Neural cell (in vitro differentiated cells): ENCODE results near the gene ARHGEF10L.

ENCODE experiments used
- CTCF ChIP-seq: fragments of 450-650 bp; IDR thresholded peaks from 2 replicates; pipeline ENCODE4 v1.5.1; 2014; ENCODE audit warnings: antibody characterized with exemption, mild to moderate bottlenecking, moderate library complexity; ENCODE audit not compliant: poor library complexity, severe bottlenecking
- EP300 ChIP-seq: fragments of 450-650 bp; conservative IDR thresholded peaks from 2 replicates; pipeline ENCODE4 v1.6.1; 2014; ENCODE audit warnings: antibody characterized with exemption, mild to moderate bottlenecking, moderate library complexity; ENCODE audit not compliant: poor library complexity, severe bottlenecking
- MXI1 ChIP-seq: fragments of 450-650 bp; conservative IDR thresholded peaks from 2 replicates; pipeline ENCODE4 v1.6.1; 2014; ENCODE audit warnings: antibody characterized with exemption, mild to moderate bottlenecking; ENCODE audit not compliant: poor library complexity, severe bottlenecking
- POLR2AphosphoS5 ChIP-seq: IDR thresholded peaks from 2 replicates; pipeline ENCODE4 v1.6.1; 2012
- RAD21 ChIP-seq: fragments of 450-650 bp; conservative IDR thresholded peaks from 2 replicates; pipeline ENCODE4 v1.6.1; 2014; ENCODE audit warnings: antibody characterized with exemption, mild to moderate bottlenecking, moderate library complexity
- SMC3 ChIP-seq: fragments of 450-650 bp; conservative IDR thresholded peaks from 2 replicates; pipeline ENCODE4 v1.6.1; 2014; ENCODE audit warnings: antibody characterized with exemption, mild to moderate bottlenecking, moderate library complexity; ENCODE audit not compliant: poor library complexity
- TAF1 ChIP-seq: IDR thresholded peaks from 2 replicates; pipeline ENCODE4 v1.6.1; 2012; ENCODE audit warnings: low read depth
- TF ChIP-seq, protein P1 (sequence below): IDR thresholded peaks from 2 replicates; pipeline ENCODE4 v1.6.1; 2012; ENCODE audit warnings: borderline replicate concordance

GRCh38 chr1:17640393-17640792, 100.9 kb downstream of the ARHGEF10L start:
- TF ChIP-seq CTCF = no peak
- TF ChIP-seq, protein P1, sequence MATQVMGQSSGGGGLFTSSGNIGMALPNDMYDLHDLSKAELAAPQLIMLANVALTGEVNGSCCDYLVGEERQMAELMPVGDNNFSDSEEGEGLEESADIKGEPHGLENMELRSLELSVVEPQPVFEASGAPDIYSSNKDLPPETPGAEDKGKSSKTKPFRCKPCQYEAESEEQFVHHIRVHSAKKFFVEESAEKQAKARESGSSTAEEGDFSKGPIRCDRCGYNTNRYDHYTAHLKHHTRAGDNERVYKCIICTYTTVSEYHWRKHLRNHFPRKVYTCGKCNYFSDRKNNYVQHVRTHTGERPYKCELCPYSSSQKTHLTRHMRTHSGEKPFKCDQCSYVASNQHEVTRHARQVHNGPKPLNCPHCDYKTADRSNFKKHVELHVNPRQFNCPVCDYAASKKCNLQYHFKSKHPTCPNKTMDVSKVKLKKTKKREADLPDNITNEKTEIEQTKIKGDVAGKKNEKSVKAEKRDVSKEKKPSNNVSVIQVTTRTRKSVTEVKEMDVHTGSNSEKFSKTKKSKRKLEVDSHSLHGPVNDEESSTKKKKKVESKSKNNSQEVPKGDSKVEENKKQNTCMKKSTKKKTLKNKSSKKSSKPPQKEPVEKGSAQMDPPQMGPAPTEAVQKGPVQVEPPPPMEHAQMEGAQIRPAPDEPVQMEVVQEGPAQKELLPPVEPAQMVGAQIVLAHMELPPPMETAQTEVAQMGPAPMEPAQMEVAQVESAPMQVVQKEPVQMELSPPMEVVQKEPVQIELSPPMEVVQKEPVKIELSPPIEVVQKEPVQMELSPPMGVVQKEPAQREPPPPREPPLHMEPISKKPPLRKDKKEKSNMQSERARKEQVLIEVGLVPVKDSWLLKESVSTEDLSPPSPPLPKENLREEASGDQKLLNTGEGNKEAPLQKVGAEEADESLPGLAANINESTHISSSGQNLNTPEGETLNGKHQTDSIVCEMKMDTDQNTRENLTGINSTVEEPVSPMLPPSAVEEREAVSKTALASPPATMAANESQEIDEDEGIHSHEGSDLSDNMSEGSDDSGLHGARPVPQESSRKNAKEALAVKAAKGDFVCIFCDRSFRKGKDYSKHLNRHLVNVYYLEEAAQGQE = no peak
- no peak for TF ChIP-seq RAD21
- TF ChIP-seq EP300 = no peak
- TF ChIP-seq POLR2AphosphoS5 = no peak
- no peak for TF ChIP-seq TAF1
- no peak for TF ChIP-seq SMC3
- TF ChIP-seq MXI1 = no peak
